Activated B cell treated with CpG ODN at 0.5 μM for 24 hours (primary cell): Measurements from ENCODE around the gene NDUFA12. TPM values are rescaled to one million over a fixed set of nuclear protein-coding genes. Genes with fewer than 3 reads are reported as not detected.

Experiments
- ATAC-seq: fragments of 200-7000 bp; cut with Tn5 transposase; one replicate; pipeline ENCODE4 v1.10.0; 2021; ENCODE audit warnings: low read depth, mild to moderate bottlenecking, moderate library complexity
- CTCF ChIA-PET: fragments of 350-600 bp; sonication (Branson Sonifier 250); formaldehyde crosslinking; loops from one replicate; lab custom pipeline; 2021; ENCODE audit warnings: antibody characterized with exemption; lab: Charles Lee
- POLR2A ChIA-PET: fragments of 350-600 bp; sonication (Branson Sonifier 250); formaldehyde crosslinking; loops from one replicate; lab custom pipeline; 2021; ENCODE audit warnings: antibody characterized with exemption; lab: Charles Lee
- DNase-seq: peaks from one replicate; pipeline ENCODE4 v3.0.0; 2022
- H3K27ac Mint-ChIP-seq: one replicate; pipeline ENCODE4 v1.8.0; 2020; ENCODE audit warnings: mixed read lengths
- H3K27me3 Mint-ChIP-seq: one replicate; pipeline ENCODE4 v1.8.0; 2021; ENCODE audit warnings: mixed read lengths
- H3K36me3 Mint-ChIP-seq: one replicate; pipeline ENCODE4 v1.8.0; 2021; ENCODE audit warnings: low read depth, mixed read lengths
- H3K4me1 Mint-ChIP-seq: one replicate; pipeline ENCODE4 v1.8.0; 2021; ENCODE audit warnings: mixed read lengths
- H3K4me3 Mint-ChIP-seq: one replicate; pipeline ENCODE4 v1.8.0; 2020; ENCODE audit warnings: mild to moderate bottlenecking, mixed read lengths
- H3K9me3 Mint-ChIP-seq: one replicate; pipeline ENCODE4 v1.8.0; 2020; ENCODE audit warnings: mixed read lengths
- intact Hi-C: fragments of 100-400 bp; cut with micrococcal nuclease; formaldehyde crosslinking; loops from one replicate; pipeline ENCODE4 v1.15.1; 2024
- total RNA-seq: library from RNA; stranded (reverse); gene quantifications from 2 replicates; pipeline ENCODE4 v1.2.3, GENCODE V29; 2022
- TF ChIP-seq, protein P1 (sequence below): fragments of 200-600 bp; IDR thresholded peaks from one replicate; pipeline ENCODE4 v1.8.0; 2022; ENCODE audit warnings: antibody characterized with exemption, mild to moderate bottlenecking

The NDUFA12 gene
- total RNA-seq, 1 donor from 2014 or later = 81.7 TPM

DNA sequence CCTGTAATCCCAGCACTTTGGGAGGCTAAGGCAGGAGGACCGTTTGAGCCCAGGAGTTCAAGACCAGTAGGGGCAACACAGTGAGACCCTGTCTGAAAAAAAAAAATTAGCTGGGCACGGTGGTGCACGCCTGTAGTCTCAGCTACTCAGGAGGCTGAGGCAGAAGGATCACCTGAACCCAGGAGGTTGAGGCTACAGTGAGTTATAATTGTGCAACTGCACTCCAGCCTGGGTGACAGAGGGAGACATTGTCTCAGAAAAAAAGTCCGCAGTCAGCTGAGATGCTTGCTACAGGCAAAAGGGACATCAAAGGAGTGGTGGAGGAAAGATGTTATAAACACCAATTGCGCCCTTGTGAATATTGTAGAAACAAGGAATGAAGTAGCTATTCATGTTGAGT is 77.8 kb downstream of the NDUFA12 start:
- H3K27me3 Mint-ChIP-seq = no peaks in the 10 kb centered on the region
- intact Hi-C loops = no loop called here
- POLR2A ChIA-PET = no interaction called here
- H3K36me3 Mint-ChIP-seq = no peaks in the 10 kb centered on the region
- TF ChIP-seq, protein P1, sequence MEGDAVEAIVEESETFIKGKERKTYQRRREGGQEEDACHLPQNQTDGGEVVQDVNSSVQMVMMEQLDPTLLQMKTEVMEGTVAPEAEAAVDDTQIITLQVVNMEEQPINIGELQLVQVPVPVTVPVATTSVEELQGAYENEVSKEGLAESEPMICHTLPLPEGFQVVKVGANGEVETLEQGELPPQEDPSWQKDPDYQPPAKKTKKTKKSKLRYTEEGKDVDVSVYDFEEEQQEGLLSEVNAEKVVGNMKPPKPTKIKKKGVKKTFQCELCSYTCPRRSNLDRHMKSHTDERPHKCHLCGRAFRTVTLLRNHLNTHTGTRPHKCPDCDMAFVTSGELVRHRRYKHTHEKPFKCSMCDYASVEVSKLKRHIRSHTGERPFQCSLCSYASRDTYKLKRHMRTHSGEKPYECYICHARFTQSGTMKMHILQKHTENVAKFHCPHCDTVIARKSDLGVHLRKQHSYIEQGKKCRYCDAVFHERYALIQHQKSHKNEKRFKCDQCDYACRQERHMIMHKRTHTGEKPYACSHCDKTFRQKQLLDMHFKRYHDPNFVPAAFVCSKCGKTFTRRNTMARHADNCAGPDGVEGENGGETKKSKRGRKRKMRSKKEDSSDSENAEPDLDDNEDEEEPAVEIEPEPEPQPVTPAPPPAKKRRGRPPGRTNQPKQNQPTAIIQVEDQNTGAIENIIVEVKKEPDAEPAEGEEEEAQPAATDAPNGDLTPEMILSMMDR = no peak
- CTCF ChIA-PET = no interaction called here
- H3K27ac Mint-ChIP-seq = no peak overlapping the region
- peaks cover 10% of the 10 kb centered on the region for H3K4me1 Mint-ChIP-seq
- DNase-seq = no peak
- ATAC-seq = no peak
- H3K9me3 Mint-ChIP-seq = no peaks in the 10 kb centered on the region
- H3K4me3 Mint-ChIP-seq = no peak overlapping the region

DNA sequence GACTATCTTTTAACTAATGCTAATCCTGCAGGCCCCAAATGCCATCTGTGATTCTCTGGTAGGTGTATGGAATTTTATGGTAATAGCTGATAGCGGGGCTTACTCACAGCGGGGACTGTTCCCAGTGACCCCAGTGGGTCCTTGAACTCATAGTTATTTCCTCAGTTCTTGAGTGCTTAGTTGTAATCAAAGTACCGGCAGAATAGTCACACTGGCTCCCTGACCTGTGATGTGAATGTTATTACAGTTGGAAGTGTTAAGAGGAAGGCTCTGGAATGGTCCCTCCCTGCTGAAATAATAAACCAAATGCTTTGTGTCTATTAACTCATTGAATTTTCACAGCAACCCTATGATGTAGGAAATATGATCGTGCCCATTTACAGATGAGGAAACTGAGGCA is 78.3 kb downstream of the NDUFA12 start:
- ChIA-PET CTCF (no interaction called here), POLR2A (no interaction called here)
- no peaks in the 10 kb centered on the region for H3K36me3 Mint-ChIP-seq
- ATAC-seq (no peak), DNase-seq (no peak)
- no peak overlapping the region for H3K27ac Mint-ChIP-seq
- intact Hi-C loops = no loop called here
- TF ChIP-seq, protein P1 = no peak
- no peaks in the 10 kb centered on the region for H3K9me3 Mint-ChIP-seq
- H3K27me3 Mint-ChIP-seq = no peaks in the 10 kb centered on the region
- no peak overlapping the region for H3K4me3 Mint-ChIP-seq
- peaks cover 10% of the 10 kb centered on the region for H3K4me1 Mint-ChIP-seq

DNA sequence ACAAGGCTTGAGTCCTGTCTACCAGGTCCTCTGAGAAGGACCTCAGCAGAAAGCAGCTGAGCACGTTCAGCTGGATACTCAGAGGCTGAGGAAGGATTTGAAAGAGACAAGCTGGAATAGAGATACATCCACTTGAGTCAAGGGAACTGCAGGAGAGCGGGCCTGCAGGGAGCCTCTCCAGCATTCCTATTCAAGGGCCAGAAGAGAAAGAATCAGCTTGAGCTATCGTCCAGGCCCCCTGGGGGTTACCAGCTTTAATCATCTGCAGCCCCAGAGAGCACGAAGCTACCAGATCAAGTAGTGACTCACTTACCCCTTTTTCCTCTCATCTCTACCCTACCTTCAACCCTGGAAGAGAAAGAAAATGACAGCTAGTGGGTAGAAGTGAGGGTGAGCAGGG is 80.9 kb downstream of the NDUFA12 start:
- DNase-seq (no peak), ATAC-seq (no peak)
- Mint-ChIP-seq H3K27ac (no peak overlapping the region), H3K4me1 (peaks cover 10% of the 10 kb centered on the region), H3K4me3 (no peak overlapping the region), H3K9me3 (no peaks in the 10 kb centered on the region), H3K27me3 (no peaks in the 10 kb centered on the region), H3K36me3 (no peaks in the 10 kb centered on the region)
- ChIA-PET POLR2A (no interaction called here), CTCF (no interaction called here)
- intact Hi-C loops = no loop called here
- TF ChIP-seq, protein P1 = no peak

Other genes starting within 250 kb of the NDUFA12 start
- gene NR2C1, start 69.9 kb upstream of the NDUFA12 start, total RNA-seq = 28.3 and 30.8 TPM in 2 replicates
- 3.7 and 5.4 TPM in 2 replicates for gene FGD6, start 213.8 kb upstream of the NDUFA12 start, total RNA-seq
- gene VEZT, start 214.1 kb upstream of the NDUFA12 start, total RNA-seq = 47.2 and 58.7 TPM in 2 replicates